ENCODE data around the gene KISS1R.

GRCh38 chr19:928471-929202 lies 11.5 kb downstream of the KISS1R start:
- TF ChIP-seq POLR2A (IDR thresholded peaks at IDR 0.05; ENCODE audit: low read depth, low read length) (no peak), POLR2AphosphoS5 (IDR thresholded peaks at IDR 0.05; ENCODE audit: low read depth, low read length) (no peak)
